Kidney (tissue), 22 donors: ENCODE data around the gene PNMA5. TPM values are rescaled to one million over a fixed set of nuclear protein-coding genes. Genes with fewer than 3 reads are reported as not detected.
A peak's percentile ranks its signal among the peaks of the same experiment; 100 is the strongest.

Experiments used
- DNase-seq, 5 donors: peaks; one replicate each; pipeline ENCODE4 v3.0.0-alpha.2; 2013 to 2020
- FAIRE-seq: peaks from 2 replicates; lab custom pipeline; 2012; peaks lifted over from hg19 to GRCh38; lab: Jason Lieb, UNC
- H3K27ac ChIP-seq, 2 donors: one replicate each; pipeline ENCODE4 v1.7.0; 2013; ENCODE audit warnings: low read depth in 2 of 2, low read length in 2 of 2, inconsistent platforms in 1 of 2
- H3K27me3 ChIP-seq: one replicate; pipeline ENCODE4 v1.7.1; 2013; ENCODE audit warnings: low read length, inconsistent platforms; ENCODE audit not compliant: control insufficient read depth, insufficient read depth
- H3K36me3 ChIP-seq, 3 donors: one replicate each; pipeline versions ENCODE4 v1.7.0 to v1.7.1; 2013; ENCODE audit warnings: low read length in 3 of 3, control low read depth in 1 of 3, inconsistent platforms in 1 of 3; ENCODE audit not compliant: insufficient read depth in 3 of 3, control insufficient read depth in 2 of 3
- H3K4me1 ChIP-seq, 3 donors: one replicate each; pipeline versions ENCODE4 v1.7.0 to v1.7.1; 2013; ENCODE audit warnings: low read length in 3 of 3, inconsistent platforms in 1 of 3, low read depth in 1 of 3; ENCODE audit not compliant: control insufficient read depth in 2 of 3, insufficient read depth in 2 of 3
- H3K4me3 ChIP-seq, 3 donors: one replicate each; pipeline versions ENCODE4 v1.7.0 to v1.8.1; 2013; ENCODE audit warnings: low read length in 3 of 3, control low read depth in 1 of 3, inconsistent platforms in 1 of 3
- H3K9ac ChIP-seq, 3 donors: one replicate each; pipeline versions ENCODE4 v1.7.0 to v1.7.1; 2013; ENCODE audit warnings: low read length in 3 of 3, control low read depth in 1 of 3, inconsistent platforms in 1 of 3
- H3K9me3 ChIP-seq, 3 donors: one replicate each; pipeline versions ENCODE4 v1.7.0 to v1.7.1; 2013; ENCODE audit warnings: low read length in 3 of 3, control low read depth in 1 of 3, inconsistent platforms in 1 of 3; ENCODE audit not compliant: control insufficient read depth in 2 of 3, insufficient read depth in 1 of 3
- intact Hi-C: fragments of 100-400 bp; cut with DNase I; formaldehyde crosslinking; loops from one replicate; pipeline ENCODE4 v1.11.1; 2022
- long read RNA-seq, 10 donors: library from polyadenylated mRNA in 1 of 10; unstranded in 1 of 10; transcript quantifications; one replicate each; pipeline ENCODE4 v2.0.0 and lab custom pipeline, GENCODE V29; 2021 to 2026
- polyA plus RNA-seq: library from polyadenylated mRNA; stranded (reverse); fragments of 350-450 nt; fragmentation: Illumina TruSeq; extraction: RNeasy Lipid Tissue Mini Kit (QIAGEN cat#74804); gene quantifications from one replicate; pipeline ENCODE4 v1.2.3, GENCODE V29; 2014; ENCODE audit warnings: low read depth, low replicate concordance; ENCODE audit not compliant: insufficient read depth
- total RNA-seq: library from RNA; stranded (reverse); fragmentation: NEBNext Ultra II Directional; extraction: Animal tissue kit (Norgen Biotek cat#: 25700); gene quantifications from one replicate; pipeline ENCODE4 v1.2.1, GENCODE V29; 2021
- TF ChIP-seq, protein P1 (sequence below): IDR thresholded peaks from 3 replicates; pipeline ENCODE4 v1.5.1; 2012; ENCODE audit warnings: mild to moderate bottlenecking, moderate library complexity, borderline replicate concordance; ENCODE audit not compliant: insufficient read depth; ENCODE audit errors: extremely low read depth
- donor health status: control.
- donor health status: control.
- donor health status: control.
- donor health status: control.
- donor health status: control.
- donor health status: DM: yes; HTN: yes; CAD: no.
- donor health status: Normal renal cell carcinoma (clear cell type).

Gene PNMA5
- not detected for total RNA-seq
- not detected for polyA plus RNA-seq
- long read RNA-seq, donor 1, result 0 reads
- long read RNA-seq, donor 2, result 0 reads
- long read RNA-seq, donor 3, partial matches to known transcripts, result 6 of 6 reads
- long read RNA-seq, donor 3, other reads (novel, unspliced or antisense), result 0 of 6 reads
- long read RNA-seq, donor 4, partial matches to known transcripts, result 8 of 8 reads
- long read RNA-seq, donor 4, other reads (novel, unspliced or antisense), result 0 of 8 reads
- long read RNA-seq, donor 5, result 0 reads
- long read RNA-seq, donor 6, result 0 reads
- long read RNA-seq, donor 7, result 0 reads
- long read RNA-seq, donor 8, result 0 reads
- long read RNA-seq, donor 9, result 0 reads
- long read RNA-seq, donor 10, partial matches to known transcripts, result 35 of 35 reads
- long read RNA-seq, donor 10, other reads (novel, unspliced or antisense), result 0 of 35 reads

GRCh38 chrX:152993933-152994332 is at the start of gene PNMA5:
Gene PNMA5 (minus strand): TSS chrX:152994116. CDS start chrX:152991598, 2,518 bp downstream.
- no peak for FAIRE-seq
- no peak within 1 kb of the TSS for H3K27ac ChIP-seq
- no peaks in the 10 kb centered on the region for H3K36me3 ChIP-seq
- no peaks in the 10 kb centered on the region for H3K4me1 ChIP-seq
- TF ChIP-seq, protein P1, sequence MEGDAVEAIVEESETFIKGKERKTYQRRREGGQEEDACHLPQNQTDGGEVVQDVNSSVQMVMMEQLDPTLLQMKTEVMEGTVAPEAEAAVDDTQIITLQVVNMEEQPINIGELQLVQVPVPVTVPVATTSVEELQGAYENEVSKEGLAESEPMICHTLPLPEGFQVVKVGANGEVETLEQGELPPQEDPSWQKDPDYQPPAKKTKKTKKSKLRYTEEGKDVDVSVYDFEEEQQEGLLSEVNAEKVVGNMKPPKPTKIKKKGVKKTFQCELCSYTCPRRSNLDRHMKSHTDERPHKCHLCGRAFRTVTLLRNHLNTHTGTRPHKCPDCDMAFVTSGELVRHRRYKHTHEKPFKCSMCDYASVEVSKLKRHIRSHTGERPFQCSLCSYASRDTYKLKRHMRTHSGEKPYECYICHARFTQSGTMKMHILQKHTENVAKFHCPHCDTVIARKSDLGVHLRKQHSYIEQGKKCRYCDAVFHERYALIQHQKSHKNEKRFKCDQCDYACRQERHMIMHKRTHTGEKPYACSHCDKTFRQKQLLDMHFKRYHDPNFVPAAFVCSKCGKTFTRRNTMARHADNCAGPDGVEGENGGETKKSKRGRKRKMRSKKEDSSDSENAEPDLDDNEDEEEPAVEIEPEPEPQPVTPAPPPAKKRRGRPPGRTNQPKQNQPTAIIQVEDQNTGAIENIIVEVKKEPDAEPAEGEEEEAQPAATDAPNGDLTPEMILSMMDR, result no peak
- DNase-seq, result no peak
- H3K27me3 ChIP-seq, result no peaks in the 10 kb centered on the region
- no peak within 1 kb of the TSS for H3K9ac ChIP-seq
- H3K4me3 ChIP-seq, result no peak within 1 kb of the TSS
- H3K9me3 ChIP-seq, result no peaks in the 10 kb centered on the region
- intact Hi-C loops, result no loop called here

GRCh38 chrX:153032397-153033118 is 38.6 kb upstream of the PNMA5 start:
- no peaks in the 10 kb centered on the region for H3K27me3 ChIP-seq
- TF ChIP-seq, protein P1, result peak; percentile 80
- no peaks in the 10 kb centered on the region for H3K9me3 ChIP-seq
- no peak overlapping the region for H3K27ac ChIP-seq
- H3K36me3 ChIP-seq, result no peaks in the 10 kb centered on the region
- FAIRE-seq (no peak), DNase-seq (peak; percentile 70 to 88 (median 82))
- H3K4me1 ChIP-seq, result no peaks in the 10 kb centered on the region
- H3K4me3 ChIP-seq, result peak overlapping the region; percentile 41 to 60 (median 56)
- peak overlapping the region in 1 of 3 donors; percentile 34 for H3K9ac ChIP-seq
- intact Hi-C loops, result no loop called here

- Histone ChIP-seq H3K9me3 (no peaks in the 10 kb centered on the region), H3K9ac (no peak overlapping the region), H3K27me3 (no peaks in the 10 kb centered on the region), H3K27ac (no peak overlapping the region), H3K4me3 (no peak overlapping the region), H3K36me3 (no peaks in the 10 kb centered on the region), H3K4me1 (no peaks in the 10 kb centered on the region)
- FAIRE-seq (no peak), DNase-seq (no peak)
- intact Hi-C loops, result no loop called here
- TF ChIP-seq, protein P1, result no peak
Measured at GRCh38 chrX:153030801-153031200, 36.9 kb upstream of the PNMA5 start.
